Measurements from ENCODE around the gene PIGP. TPM values are rescaled to one million over a fixed set of nuclear protein-coding genes. Genes with fewer than 3 reads are reported as not detected.

Gene PIGP
- total and polyA plus RNA-seq, 2 of the 13 experiments (the other 11 are each of a cell fraction or from before 2014, with no cell fraction given), result 14.8 to 33.4 TPM

- TF ChIP-seq HMGXB4 (CRISPR knock-in tag; IDR thresholded peaks at IDR 0.05; ENCODE audit: borderline replicate concordance in 1 of 2, low read depth in 1 of 2) (no peak), KDM2A (CRISPR knock-in tag; IDR thresholded peaks at IDR 0.05; ENCODE audit: borderline replicate concordance, low read depth) (no peak), DR1 (CRISPR knock-in tag; IDR thresholded peaks at IDR 0.05) (no peak), THAP8 (CRISPR knock-in tag; IDR thresholded peaks at IDR 0.05; ENCODE audit: borderline replicate concordance) (no peak), KLF9 (CRISPR knock-in tag; IDR thresholded peaks at IDR 0.05; ENCODE audit: low read depth) (no peak), ZFX (CRISPR knock-in tag; IDR thresholded peaks at IDR 0.05; ENCODE audit: low read depth) (no peak), NAIF1 (CRISPR knock-in tag; IDR thresholded peaks at IDR 0.05; ENCODE audit: borderline replicate concordance) (no peak), CCDC6 (CRISPR knock-in tag; IDR thresholded peaks at IDR 0.05) (0 out of 2 replicates have a peak, but pooled peaks have one; percentile 28), SNAI1 (CRISPR knock-in tag; IDR thresholded peaks at IDR 0.05; ENCODE audit: borderline replicate concordance) (no peak), JARID2 (CRISPR knock-in tag; IDR thresholded peaks at IDR 0.05; ENCODE audit: insufficient replicate concordance) (no peak), ZNF12 (CRISPR knock-in tag; IDR thresholded peaks at IDR 0.05) (no peak), POLR2AphosphoS2 (IDR thresholded peaks at IDR 0.05; ENCODE audit: low read depth, low read length) (no peak), GMEB2 (CRISPR knock-in tag; IDR thresholded peaks at IDR 0.05; ENCODE audit: low read depth) (no peak), SETDB1 (CRISPR knock-in tag; IDR thresholded peaks at IDR 0.05; ENCODE audit: borderline replicate concordance) (no peak), MIER3 (CRISPR knock-in tag; IDR thresholded peaks at IDR 0.05; ENCODE audit: borderline replicate concordance) (peak; percentile 69; the same call in 1 of the 2 replicates), HDAC6 (IDR thresholded peaks at IDR 0.05; ENCODE audit: low read depth, low read length) (no peak), IKZF1 (IDR thresholded peaks at IDR 0.05) (no peak), GATAD2A (CRISPR knock-in tag; IDR thresholded peaks at IDR 0.05) (peak; percentile 95), KDM6A (CRISPR knock-in tag; IDR thresholded peaks at IDR 0.05; ENCODE audit: low read depth) (0 out of 2 replicates have a peak, but pooled peaks have one; percentile 24), SMAD3 (CRISPR knock-in tag; IDR thresholded peaks at IDR 0.05) (peak; percentile 72), ZNF652 (CRISPR knock-in tag; IDR thresholded peaks at IDR 0.05; ENCODE audit: borderline replicate concordance, low read depth) (no peak; the same call in 1 of the 2 replicates), ZSCAN25 (CRISPR knock-in tag; IDR thresholded peaks at IDR 0.05) (peak; percentile 72), POLR2G (IDR thresholded peaks at IDR 0.05; ENCODE audit: low read depth, low read length) (no peak), ZFP82 (CRISPR knock-in tag; IDR thresholded peaks at IDR 0.05; ENCODE audit: borderline replicate concordance) (no peak), MTA3 (CRISPR knock-in tag; IDR thresholded peaks at IDR 0.05) (no peak), KAT2B (IDR thresholded peaks at IDR 0.05; ENCODE audit: borderline replicate concordance, low read depth, low read length) (no peak), KLF12 (CRISPR knock-in tag; IDR thresholded peaks at IDR 0.05; ENCODE audit: borderline replicate concordance) (no peak), SP5 (CRISPR knock-in tag; IDR thresholded peaks at IDR 0.05; ENCODE audit: borderline replicate concordance, low read depth) (0 out of 2 replicates have a peak, but pooled peaks have one; percentile 16)
These were observed 10.1 kb upstream of the PIGP start (continued) for GRCh38 chr21:37082856-37083528.
